NCI-H2029 treated with DMSO at 0.1 percent for 48 hours (cell line): ENCODE results near the gene RAVER1.
"Not testable (repeated sequence)": the region's sequence is repeated elsewhere in the genome, so short reads cannot be mapped to it uniquely, and the experiment has no call there.

Experiments
- DNase-seq: peaks from one replicate; lab custom pipeline; 2025; lab: John Stamatoyannopoulos, UW

The RAVER1 gene

DNA sequence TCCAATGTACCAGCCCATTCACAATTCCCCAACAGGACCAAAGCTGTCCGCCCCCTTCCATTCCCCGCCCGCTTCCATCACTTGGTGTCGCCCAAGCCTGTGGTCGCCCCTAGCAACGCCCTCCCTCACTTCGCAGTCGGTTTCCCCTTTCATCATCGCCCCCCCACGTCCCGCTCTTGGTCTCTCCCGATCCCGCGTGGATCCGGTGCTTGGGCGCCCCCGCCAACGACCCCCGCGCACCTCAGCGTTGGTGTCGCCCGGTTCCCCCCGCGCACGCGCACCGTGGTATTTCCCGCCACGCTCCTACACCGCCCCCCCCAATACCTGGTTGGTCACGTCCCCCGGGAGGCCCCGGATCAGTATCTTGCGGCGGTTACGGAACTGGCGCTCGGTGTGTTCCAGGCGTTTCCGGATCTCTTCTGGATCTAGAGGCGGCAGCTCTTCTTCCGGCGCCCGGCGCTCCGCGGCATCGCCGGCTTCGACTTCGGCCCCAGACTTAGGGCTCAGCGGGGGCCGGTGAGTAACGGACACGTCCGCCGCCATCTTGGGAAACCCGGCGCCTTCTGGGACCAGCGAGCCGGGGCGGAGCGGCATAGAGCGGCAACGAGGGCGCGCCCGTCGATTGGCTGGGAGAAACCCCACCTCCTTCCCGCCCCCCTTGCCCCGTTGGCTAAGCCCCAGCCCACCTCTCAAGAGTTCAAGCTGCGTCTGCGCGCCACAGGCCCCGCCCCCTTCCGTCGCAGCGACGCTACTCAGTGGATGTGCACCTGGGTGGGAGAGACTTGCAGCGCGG is at the start of gene RAVER1:
Gene RAVER1 (minus strand): TSS at position 565 of the 793 bp plus-strand sequence. CDS start 22 bp downstream, at position 543.
- DNase-seq, result peak; percentile 84

DNA sequence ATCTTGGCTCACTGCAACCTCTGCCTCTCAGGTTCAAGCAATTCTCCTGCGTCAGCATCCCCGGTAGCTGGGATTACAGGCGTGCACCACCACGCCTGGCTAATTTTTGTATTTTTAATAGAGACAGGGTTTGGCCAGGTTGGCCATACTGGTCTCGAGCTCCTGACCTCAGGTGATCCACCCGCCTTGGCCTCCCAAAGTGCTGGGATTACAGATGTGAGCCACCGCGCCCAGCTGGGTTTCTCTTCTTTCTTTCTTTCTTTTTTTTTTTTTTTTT is 49.8 kb upstream of the RAVER1 start:
- DNase-seq, result not testable (repeated sequence)

DNA sequence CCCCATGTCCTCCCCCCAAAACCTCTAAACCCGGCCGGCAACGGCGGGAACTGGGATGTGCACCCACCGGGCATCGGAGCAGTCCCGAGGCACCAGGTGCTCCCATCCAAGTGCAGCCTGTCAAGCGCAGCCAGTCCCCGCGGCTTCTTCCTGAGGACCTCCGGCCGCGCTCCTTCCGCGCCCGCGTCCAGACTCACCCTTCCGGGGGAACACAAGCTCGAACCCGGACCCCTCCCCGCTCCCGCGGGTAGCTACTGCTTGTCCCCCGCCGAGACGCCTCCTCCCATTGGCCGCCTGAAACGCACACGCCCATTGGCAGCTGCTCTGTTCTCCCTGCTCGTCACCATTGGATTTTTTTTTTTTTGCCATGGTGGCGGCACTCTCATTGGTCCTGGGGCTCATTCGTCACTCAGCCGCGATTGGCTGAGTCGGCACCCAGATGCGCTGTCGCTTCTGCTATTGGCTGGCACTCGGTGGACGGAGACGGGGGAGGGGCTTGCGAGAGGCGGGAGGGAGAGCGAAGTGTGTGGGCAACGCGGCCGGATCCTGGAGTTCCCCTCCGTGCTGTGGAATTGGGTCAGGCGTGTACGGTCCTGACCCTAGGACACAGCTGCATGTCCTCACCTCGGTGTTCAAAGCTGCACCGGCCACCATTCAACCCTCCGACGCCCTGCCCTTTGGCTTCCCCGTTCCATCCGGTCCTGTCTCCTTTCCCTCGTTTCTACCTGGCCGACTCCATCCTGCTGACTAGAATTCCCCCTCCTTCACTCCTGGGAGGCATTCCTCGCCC is 47.2 kb upstream of the RAVER1 start, which contains the start of gene TYK2:
Gene TYK2 (minus strand): TSS at position 260 of the 790 bp plus-strand sequence. CDS start 2,166 bp downstream, outside the sequence.
- DNase-seq, result peak; percentile 95

DNA sequence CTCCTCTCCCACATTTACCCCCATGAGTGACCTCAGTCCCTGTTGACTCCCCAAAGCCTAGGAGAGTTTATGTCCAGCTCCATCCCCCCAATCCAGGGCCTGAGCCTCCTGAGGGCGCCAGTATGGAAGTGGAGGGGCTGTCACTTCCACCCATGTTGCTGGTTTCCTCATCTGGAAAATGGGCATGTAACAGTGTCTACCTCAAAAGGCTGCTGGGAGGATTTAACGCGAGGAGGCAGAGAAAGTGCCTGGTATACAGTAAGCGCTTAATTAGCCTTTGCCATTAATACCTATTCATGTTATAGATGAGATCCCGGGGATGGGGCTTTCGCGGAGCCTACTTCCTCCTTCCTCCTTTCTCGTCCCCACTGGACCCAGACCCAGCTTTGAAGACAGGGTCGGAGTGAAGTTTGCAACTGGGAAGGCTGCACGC is 46.6 kb upstream of the RAVER1 start:
- DNase-seq, result no peak

GRCh38 chr19:10378124-10378523 is 44.8 kb upstream of the RAVER1 start:
- no peak for DNase-seq

DNA sequence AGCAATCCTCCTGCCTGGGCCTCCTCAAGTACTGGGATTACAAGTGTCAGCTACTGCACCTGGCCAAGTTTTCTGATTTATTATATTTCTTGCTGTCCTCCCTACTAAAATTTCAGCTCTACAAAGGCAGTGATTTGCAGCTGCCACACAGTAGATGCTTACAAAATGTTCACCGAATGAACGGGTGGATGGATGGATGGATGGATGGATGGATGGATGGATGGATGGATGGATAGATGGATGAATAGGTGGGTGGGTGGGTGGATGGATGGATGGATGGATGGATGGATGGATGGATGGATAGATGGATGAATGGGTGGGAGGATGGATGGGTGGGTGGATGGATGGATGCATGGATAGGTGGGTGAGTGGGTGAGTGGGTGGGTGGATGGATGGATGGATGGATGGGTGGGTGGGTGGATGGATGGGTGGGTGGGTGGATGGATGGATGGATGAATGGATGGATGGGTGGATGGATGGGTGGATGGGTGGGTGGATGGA is 43.9 kb upstream of the RAVER1 start:
- not testable (repeated sequence) for DNase-seq

DNA sequence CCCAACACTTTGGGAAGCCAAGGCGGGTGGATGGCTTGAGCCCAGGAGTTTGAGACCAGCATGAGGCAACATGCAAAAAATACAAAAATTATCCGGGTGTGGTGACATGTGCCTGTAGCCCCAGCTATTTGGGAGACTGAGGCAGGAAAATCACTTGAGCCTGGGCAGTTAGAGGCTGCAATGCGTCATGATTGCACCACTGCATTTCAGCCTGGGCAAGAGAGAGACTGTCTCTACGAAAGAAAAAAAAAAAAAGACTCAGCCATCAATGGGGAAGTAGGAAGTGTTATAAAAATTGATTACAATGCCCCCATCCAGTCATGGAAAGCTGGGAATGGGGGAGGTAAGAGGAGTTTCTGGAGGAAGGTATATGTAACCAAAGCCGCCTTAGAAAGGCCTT is 41.6 kb upstream of the RAVER1 start:
- no peak for DNase-seq

DNA sequence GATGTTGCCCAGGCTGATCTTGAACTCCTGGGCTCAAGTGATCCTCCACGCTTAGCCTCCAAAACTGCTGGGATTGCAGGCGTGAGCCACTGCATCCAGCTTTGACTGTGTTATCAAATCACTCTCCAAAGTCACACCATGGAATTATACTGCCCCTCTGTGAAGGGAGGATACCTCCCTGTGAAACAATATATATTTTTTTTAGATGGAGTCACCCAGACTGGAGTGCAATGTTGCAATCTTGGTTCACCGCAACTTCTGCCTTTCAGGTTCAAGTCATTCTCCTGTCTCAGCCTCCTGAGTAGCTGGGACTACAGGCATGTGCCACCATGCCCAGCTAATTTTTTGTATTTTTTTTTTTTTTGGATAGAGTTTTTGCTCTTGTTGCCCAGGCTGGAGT is 39.4 kb upstream of the RAVER1 start:
- DNase-seq, result no peak

DNA sequence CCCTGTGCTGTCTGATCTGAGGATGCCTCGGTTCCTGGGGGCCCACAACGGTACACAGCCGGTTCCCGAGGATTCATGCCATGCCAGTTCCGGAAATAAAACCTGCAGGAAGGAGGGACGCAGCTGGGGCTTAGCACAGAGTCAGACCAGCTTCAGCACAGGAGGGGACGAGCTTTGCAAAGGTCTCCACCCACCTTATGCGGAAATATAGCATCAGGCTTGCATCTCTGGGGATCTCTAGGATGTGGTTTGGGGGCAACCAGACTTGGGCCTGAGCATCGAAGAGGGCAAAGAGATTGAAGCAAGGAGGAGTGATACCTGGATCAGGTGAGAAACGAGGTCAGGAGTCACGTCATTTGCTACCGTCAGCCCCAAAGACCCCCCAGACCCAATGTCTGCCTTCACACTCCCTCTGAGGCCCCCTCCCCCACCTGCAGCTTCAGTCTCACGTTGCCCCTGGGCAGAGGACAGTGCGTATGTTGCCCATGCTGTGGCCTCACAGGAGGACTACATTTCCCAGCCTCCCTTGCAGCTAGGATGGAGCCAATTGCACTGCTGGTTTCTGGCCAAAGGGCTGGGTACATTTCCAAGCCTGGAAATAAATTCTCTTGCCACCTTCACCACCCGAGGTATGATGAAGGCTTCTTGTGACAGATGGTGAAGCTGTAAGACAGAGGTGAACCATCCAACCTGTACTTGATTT is 34.9 kb upstream of the RAVER1 start:
- DNase-seq, result no peak

DNA sequence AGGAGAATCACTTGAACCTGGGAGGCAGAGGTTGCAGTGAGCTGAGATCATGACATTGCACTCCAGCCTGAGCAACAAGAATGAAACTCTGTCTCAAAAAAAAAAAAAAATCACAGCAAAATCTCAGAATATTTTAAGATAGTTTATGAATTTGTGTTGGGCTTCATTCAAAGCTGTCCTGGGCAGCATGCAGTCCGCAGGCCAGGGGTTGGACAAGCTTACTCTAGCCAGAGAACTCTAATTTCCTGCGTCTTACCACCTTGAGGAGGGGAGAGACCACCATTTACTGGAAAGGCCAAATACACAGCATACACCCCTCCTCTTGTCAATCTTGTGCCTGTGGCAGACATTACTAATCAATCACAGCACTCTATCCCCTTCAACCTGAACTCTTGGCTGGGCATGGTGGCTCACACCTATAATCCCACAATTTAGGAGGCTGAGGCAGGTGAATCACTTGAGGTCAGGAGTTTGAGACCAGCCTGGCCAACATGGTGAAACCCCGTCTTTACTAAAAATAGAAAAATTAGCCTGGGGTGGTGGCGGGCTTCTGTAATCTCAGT is 33.7 kb upstream of the RAVER1 start:
- not testable (repeated sequence) for DNase-seq

- no peak for DNase-seq
Measured at GRCh38 chr19:10365518-10365917, 32.2 kb upstream of the RAVER1 start.

DNA sequence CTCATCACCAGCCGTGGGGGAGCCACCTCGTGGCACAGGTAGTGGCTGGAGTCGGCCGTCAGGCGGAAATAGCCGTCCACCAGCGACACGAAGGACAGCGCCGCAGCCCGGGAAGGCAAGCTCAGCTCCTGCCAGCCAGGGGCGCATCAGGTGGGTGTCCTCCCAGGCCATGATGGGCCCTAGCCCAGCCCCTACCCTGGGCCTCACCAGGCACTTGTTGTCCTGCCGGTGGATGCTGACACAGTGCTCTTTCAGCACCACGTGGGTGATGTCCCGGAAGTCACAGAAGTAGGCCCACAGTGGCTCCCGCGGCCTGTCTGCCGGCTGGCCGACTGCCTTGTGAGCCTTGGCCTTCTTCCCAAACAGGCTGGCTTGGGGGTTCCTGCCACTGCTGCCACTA is 31.3 kb upstream of the RAVER1 start:
- DNase-seq, result no peak

- DNase-seq, result no peak
Measured at GRCh38 chr19:10363789-10364281, 30.5 kb upstream of the RAVER1 start.

DNA sequence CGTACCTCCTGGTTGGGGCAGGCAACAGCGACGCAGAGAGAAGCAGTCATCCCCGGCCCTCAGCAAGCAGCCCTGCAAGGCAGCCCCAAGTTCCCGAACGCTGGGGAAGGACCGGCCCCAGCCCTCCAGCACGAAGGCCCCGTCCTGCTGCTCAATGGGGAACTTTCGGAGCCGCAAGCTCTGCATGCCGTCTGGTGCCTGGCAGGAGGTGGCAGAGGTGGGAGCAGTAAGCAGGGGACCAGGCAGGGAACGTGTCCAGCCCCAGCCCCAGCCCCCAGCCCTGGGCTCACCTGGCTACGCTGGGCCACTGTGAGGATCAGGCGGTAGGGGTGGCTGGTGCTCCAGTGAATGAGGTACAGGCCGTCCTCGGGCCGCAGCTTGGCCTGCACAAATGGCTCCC is 28.9 kb upstream of the RAVER1 start:
- no peak for DNase-seq

DNA sequence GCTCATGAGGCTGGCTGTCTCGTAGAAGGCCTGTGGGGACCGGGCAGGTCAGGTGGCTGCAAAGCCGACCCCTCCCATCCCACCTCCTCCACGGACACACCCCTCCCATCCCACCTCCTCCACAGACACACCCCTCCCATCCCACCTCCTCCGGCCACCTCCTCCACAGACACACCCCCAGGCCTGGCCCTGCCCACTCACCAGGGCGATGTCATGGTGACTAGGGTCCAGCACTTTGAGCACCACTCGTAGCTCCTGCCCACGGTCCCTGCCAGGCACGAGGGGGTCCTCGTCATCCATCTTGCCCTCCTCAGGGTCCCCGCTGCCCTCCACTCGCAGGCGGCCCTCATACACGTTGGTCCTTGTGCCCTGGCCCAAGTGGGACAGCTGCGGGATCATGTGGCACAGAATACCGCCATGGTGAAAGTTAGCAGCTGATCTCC is 28.3 kb upstream of the RAVER1 start:
- no peak for DNase-seq

GRCh38 chr19:10356431-10356830 is 23.1 kb upstream of the RAVER1 start:
- DNase-seq, result no peak

DNA sequence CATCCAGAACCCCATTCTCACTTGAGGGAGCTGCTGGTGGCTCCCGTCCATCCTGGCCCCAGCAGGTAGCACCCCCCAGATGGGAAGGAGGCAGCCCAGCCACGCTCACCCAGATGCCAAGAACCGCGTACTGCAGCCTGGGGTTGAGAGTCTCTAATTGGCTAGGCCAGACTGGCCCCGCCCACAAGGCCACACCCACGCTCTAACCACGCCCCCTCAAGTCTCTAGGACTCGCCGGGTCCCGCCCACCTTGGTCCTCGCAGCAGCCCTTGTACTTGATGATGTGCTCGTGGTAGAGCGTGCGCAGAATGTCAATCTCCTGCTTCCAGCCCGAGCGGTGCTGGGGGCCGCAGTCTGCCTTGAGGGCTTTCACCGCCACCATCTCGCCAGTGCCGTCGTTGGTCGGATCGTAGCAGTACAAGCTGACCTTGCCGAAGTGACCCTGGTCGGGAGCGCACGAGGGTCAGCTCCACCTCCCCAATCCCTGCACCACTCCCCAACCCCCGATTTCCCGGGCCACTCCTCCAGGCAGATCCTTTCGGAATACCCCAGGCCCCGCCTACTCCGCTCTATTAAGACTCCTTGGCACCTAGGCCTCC is 20.6 kb upstream of the RAVER1 start:
- DNase-seq, result no peak

DNA sequence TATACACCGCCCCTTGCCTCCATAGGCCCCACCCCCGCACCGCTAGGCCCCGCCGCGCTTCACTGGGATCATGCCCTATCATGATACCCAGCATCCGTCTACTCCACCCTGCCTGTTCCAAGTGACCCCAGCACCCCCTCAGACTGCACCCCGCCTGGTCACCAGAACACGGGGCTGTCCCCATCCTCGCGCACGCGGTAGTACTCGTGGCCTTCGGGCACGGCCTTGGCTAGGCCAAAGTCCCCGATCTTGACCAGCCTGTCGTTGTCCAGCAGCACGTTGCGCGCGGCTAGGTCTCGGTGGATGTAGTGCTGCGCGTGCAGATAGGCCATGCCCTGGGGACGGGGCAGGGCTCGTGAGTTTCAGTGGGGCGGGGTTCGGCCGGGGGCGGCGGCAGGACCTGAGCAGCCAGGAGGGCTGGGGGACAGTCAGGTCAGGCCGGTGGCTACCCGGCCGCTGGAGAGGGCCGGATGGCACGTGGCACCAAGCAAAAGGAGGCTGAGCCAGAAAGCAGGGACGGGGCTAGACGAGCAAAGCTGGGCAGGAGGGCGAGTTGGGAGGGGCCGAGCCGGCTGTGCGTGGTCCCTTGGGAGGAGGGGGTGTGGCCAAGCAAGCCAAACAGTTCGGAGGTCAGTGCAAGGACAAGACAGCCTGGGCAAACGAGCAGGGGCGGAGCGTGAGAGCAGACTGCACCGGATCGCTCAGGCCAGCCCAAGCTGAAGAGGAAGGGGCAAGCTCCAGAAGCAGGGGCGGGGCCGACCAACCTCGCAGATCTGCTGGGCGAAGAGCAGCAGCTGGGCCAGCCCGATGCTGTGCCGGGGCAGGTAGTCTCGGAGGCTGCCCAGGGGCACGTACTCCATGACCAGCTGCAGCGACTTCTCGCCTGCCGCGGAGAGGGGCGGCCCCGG is 19.7 kb upstream of the RAVER1 start:
- DNase-seq, result no peak

- DNase-seq, result no peak
Measured at GRCh38 chr19:10346509-10346908, 13.2 kb upstream of the RAVER1 start.

- no peak for DNase-seq
Measured at GRCh38 chr19:10344780-10345179, 11.5 kb upstream of the RAVER1 start.
